Hepatocyte (in vitro differentiated cells): ENCODE results near the gene PGLYRP4.

Experiments
- CTCF ChIP-seq: fragments of 200-600 bp; sonication (generic); IDR thresholded peaks from 2 replicates; pipeline ENCODE4 v1.5.1; 2016; ENCODE audit warnings: antibody characterized with exemption, mild to moderate bottlenecking; ENCODE audit not compliant: poor library complexity
- EZH2 ChIP-seq: fragments of 200-600 bp; sonication (generic); IDR thresholded peaks from 2 replicates; pipeline ENCODE4 v1.6.1; 2016; ENCODE audit warnings: antibody characterized with exemption, mild to moderate bottlenecking, borderline replicate concordance
- EZH2phosphoT487 ChIP-seq: fragments of 200-600 bp; sonication (generic); IDR thresholded peaks from one replicate; pipeline ENCODE4 v1.6.1; 2018; ENCODE audit warnings: antibody characterized with exemption, mild to moderate bottlenecking, low read depth, moderate library complexity; ENCODE audit not compliant: unreplicated experiment, severe bottlenecking

- no peak for TF ChIP-seq CTCF
- no peak for TF ChIP-seq EZH2
- TF ChIP-seq EZH2phosphoT487 = no peak
Measured at GRCh38 chr1:153364766-153365666, 16.4 kb upstream of the PGLYRP4 start.
